GM04504 (cell line): ENCODE data around the gene SPATA20.

Experiments
- DNase-seq: peaks from one replicate; pipeline ENCODE4 v3.0.0-alpha.2; 2012; ENCODE audit warnings: low read depth

SPATA20 gene

DNA sequence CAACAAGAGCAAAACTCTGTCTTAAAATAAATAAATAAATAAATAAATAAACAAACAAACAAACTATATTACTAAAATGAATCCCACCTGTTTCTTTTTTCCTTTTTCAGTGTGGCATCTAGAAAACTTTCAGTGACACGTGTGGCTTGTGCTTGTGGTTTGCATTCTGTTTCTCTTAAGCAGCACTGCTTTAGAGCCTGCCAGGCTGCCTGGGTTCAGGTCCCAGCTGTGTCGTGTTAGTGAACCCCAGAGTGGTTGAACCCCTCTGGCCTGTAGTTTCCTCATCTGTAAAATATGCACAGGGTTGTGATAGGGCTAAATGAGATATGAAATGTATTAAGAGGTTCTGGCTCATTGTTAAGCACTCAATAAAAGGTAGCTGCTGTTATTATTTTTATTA, 26.5 kb upstream of the SPATA20 start:
- DNase-seq = no peak

DNA sequence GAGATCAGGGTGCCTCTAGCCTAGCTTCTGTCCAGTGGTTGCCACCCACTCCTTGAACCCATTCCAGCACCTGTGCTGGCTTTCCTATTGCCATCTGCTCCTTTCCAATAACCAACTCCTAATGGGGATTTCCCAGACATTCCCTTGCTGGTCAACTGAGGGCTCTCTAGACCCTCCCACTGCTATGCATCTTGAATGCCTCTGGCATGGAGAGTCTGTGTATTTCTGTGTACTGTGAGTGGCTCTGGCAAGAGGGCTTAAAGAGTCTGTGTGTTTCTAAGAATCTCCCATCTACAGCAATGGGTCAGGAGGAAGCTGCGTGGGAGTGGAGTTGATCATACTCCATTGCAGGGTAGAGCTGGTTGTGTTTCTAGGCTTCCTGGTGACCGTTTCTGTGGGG, 25.5 kb upstream of the SPATA20 start:
- no peak for DNase-seq

DNA sequence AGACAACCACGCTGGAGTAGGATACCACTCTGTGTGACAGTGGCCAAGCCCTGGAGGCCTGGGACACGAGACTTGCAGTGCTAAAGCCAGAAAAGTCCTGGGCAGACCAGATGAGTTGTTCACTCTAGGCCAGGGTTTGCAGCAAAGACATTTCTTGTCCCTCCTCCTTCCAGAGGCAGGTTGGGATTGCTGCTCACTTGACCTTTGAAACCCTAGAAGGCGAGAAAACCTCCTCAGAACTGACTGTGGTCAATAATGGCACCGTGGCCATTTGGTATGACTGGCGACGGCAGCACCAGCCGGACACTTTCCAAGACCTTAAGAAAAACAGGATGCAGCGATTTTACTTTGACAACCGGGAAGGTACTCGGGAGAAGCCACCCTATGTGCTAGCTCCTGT, 24.2 kb upstream of the SPATA20 start:
- DNase-seq = no peak

DNA sequence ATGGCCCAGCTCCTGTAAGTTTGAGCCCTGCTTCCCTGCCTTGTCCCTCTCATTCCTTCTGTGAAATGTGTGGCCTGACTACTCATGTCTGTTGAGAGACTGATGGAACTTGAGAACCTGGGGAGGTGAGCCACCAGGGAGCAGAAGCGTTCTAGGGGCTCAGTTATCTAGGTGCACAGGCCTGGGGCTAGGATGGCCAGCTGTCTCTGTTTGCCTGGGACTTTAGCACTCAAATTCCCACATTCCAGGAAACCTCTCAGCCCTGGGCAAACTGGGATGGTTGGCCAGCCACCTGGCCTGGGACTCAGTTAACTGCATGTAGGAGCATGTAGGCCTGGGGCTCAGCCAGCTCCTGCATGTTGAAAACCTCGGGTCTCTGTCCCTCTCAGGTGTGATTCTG, 23.8 kb upstream of the SPATA20 start:
- no peak for DNase-seq

DNA sequence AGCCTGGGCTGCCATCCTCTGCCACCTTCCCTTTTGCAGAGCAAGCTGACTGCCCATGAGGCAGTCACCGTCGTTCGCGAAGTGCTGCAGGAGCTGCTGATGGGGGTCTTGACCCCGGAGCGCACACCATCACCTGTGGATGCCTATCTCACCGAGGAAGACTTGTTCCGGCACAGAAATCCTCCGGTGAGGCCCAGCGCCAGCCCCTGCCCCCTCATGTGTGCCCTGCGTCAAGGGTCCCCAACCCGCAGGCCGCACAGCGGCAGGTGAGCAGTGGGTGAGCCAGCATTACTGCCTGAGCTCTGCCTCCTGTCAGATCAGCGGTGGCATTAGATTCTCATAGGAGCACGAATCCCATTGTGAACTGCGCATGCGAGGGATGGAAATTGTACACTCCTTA, 22.1 kb upstream of the SPATA20 start:
- DNase-seq = no peak

DNA sequence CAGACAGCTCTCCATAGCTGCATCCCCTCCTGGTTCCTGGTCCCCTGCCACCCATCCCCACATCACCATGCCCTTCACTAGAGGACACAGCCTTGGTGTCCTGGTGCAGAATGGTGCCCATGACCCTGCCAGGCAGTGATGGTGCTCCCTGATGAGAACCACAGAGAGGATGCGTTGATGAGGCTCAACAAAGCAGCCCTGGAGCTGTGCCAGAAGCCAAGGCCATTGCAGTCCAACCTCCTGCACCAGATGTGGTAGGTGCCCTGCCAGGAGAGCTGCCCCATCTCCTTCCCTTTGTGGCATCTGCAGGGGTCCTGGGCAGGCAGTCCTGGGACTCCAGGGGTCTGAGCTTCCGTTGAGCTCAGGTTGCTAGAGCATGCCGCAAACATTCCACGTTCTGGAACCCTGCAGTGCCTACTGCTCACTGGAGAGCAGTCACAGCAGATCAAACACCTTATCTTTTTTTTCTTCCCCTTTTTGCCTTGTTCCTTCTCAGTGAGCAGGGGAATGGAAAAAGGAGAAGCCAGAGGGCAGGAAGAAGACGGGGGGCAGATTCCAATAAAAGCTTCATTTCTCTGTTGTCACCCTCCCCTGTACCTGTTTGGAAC, 19.7 kb upstream of the SPATA20 start:
- DNase-seq = no peak

DNA sequence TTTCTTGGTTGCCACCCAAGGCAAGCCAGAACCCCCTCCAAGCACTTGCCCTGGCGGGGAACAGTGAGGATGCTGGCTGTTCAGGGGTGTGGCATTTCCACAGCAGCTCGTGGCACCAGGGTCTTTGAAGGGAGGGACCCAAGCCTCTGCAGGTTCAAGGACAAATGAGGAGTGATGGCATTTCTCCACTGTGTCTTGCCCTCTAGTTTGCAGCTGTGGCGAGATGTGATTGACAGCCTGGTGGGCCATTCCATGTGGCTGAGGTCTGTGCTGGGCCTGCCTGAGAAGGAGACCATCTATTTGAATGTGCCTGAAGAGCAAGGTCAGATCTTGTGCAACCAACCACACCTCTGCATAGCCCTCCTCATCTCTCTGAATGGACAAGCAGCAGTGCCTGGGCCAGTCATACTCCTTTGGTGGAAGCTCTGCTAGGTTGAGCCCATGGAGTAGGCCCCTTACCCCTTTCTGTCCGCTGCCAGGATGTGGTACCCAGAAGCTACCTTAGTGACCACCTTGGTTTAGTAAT, 19.0 kb upstream of the SPATA20 start:
- DNase-seq = no peak

DNA sequence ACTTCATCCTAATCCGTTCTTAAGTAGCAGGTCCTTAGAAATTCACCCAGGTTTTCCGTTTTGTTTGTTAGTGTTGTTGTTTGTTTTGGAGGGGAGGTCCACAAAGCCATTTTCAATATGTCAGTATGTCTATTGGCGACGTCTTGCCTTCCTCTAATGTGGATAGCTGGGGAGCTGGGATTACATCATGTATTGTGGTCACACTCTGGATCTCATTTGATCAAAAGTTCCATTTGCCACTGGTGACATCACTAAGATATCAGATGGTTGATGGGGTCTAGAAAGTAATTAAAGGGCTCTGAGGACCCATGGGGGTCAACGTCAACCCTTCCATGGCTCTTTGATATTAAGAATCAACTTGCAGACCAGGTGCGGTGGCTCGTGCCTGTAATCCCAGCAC, 17.1 kb upstream of the SPATA20 start:
- no peak for DNase-seq

DNA sequence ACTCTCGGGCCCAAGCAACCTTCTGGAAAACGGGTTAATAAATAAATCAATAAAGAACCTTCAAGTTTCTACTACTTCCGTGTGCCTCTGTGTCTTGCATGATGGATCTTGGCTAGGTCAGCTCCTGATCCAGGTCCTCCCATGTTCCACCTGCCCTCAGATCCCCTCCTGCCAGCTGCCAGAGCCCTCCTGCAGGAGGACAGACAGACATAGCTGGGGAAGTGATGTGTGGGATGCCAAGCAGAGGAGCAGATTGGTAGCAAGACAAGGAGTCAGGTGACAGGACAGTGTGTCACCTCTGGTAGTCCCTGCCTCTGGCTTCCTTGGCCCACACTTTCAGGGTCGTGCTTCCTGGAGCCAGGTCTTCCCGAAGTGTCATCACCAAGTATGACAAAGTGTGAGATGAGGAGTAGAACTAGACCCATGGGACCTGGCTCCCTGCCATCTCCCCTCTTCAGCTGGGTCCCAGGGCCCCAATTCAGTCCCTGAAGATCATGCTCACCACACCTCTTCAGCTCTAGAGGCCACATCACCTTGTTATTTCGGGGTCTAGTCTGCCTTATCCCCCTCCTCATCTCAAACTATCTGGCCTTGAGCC, 15.4 kb upstream of the SPATA20 start:
- no peak for DNase-seq

DNA sequence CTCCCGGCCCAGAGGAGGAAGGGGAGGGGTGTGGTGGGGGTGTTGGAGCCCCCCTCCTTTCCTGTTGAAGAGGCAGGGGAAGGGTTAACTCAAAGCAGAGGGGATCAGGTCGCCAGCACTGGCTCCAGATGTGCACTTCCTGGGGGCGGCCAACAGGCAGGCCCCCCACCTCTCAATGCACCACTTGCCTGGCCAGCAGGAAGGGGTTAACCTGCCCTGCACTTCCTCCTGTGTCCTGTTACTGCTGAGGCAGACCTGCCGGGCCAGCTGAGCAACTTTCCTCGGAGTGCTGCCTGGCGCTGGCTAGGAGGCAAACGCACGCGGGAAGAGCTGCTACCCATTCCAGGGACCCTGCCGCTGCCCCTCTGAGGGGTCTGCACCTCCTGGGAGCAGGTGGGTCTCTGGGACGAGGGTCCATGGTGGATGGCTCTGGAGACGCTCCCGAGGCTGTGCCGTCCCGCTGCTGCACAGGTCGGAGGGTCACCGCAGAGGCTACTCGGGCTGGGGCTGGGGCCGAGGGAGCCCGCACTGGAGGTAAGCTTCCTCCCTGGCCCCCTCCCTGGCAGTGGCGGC, 14.4 kb upstream of the SPATA20 start, which contains the start of gene EPN3:
TSS of gene EPN3 (plus strand) at position 284 of the 573 bp plus-strand sequence. CDS start 3,822 bp downstream, outside the sequence.
- no peak for DNase-seq

DNA sequence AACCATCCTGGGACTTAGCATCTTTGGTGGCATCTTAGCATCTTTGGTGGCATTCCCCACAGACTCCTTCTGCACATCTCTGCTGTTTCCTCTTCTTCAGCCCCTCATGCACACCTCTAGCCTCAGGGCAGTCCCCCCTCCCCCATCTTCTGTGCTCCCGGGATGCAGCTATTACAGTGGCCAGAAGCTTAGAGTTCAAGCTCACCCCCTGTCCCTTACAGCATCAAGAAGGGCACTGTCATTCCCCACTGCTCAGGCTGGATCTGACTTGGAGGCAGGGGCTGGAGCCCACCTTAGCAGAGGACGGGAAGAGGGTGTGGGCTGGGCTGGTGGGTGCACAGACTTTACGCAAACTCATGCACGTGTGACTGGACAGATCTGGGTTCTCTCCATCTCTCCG, 13.8 kb upstream of the SPATA20 start:
- DNase-seq = no peak

DNA sequence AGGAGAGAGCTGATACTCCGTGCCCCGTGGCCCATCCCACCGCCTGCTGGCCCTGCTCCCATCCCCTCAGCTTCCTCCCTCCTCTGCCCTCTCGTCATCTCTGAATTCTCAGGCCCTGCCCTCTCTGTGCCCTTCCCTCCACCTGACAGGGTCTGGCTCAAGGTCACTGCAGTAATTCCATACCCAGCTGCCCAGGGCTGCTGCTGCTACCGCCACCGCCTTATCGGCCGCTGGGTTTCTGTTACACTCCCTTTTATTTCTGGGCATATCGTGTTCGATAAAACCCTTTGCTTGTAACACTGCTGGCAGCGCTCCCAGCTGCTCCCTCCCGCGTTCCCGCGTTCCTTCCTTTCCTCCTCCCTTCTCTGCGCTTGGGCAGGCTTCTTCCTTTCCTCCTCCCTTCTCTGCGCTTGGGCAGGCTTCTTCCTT, 13.2 kb upstream of the SPATA20 start:
- DNase-seq = no peak

DNA sequence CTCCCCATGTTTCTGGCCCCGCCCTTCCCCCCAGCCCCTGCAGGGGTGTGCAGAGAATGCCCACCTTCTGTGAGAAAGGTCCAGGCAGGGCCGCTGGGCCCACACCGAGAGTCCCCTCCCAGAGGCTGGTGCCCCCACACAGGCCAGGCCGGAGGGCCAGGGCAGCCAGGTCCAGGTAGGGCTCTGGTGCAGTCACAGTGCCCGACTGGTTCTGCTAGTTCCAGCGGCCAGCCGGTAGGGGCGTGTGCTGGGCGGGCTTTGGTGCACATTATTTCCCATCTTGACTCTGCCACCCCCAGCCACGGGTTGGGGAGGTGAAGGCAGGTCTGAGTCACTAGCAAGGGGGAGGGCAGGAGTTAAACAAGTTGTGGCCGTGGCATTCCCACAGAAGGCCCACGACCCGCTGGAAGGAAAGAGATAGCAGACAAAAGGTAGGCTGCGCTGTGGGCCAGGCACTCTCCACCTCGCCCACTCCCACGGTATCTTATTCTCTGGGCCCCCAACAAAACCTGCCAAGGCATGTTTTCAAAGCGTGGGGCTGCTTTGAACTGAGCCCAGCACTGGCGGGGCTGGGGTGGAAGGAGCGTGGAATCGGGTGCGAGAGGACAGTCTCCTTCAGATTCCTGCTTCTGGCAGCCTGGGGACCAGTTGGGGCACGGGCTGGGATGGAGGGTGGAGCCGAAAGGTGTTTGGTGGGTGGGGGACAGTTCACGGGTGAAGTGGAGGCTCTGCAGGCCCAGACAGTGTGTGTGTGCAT, 12.6 kb upstream of the SPATA20 start:
- no peak for DNase-seq

DNA sequence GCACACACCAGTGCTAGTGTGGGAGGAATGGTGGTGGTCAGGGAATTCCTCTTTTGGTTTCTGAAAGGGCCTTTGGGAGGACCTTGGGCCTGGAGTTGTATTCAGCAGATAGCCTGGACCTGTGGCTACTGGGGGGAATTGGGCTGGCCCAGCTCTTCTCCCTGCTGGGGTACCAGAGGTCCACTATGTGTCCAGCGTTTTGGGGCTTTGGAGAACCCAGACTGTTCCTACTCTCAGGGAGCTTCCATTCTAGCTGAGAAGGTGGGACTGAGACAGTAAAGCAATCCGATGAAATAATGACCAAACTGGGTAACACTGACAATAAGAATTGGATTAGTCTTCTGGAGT, 12.0 kb upstream of the SPATA20 start:
- no peak for DNase-seq

DNA sequence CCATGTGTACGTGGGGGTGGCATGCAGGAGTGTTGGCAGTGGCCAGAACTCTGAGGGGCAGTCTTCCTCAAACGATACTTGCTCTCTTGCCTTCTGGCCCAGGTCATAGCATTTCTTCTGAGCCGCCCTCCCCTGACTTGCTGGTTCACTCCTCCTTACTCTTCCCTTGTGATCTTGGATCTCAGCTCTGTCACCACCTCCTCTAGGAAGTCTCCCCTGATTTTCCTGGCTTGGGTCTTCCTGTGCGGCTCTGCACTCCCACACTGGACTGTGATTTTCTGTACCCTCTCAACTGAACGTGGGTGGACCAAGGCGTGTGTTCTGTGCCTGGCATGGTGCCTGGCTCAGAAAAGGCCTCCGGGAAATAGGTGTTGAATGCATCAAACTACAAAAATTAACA, 11.6 kb upstream of the SPATA20 start:
- no peak for DNase-seq

DNA sequence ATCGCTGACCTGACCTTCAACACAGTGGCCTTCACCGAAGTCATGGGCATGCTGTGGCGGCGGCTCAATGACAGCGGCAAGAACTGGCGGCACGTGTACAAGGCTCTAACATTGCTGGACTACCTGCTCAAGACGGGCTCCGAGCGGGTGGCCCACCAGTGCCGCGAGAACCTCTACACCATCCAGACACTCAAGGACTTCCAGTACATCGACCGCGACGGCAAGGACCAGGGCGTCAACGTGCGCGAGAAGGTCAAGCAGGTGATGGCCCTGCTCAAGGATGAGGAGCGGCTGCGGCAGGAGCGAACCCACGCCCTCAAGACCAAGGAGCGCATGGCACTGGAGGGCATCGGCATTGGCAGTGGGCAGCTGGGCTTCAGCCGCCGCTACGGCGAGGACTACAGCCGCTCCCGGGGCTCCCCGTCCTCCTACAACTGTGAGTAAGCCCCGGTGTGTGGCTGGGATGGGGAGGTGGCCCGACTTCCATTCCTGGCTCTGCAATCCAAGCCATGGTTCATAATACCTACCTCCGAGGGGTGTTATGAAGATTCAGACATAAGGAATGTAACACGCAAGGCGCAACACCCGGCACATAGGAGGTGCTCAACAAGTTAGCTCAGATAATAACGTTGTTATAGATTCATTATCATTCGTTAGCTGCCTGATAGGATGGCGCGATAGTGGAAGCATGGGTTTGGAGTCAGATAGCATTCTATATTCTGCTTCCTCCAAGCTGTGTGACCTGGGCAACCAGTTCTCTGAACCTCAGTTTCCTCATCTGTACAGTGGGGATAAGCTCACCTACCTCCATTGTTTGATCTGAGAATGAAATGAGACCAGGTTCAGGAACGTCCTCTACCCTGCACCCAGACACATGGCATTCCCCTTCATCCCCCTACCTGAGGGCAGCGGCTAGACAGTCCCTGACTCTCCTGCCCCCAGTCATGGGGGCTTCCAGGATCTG, 10.0 kb upstream of the SPATA20 start:
- DNase-seq = no peak

DNA sequence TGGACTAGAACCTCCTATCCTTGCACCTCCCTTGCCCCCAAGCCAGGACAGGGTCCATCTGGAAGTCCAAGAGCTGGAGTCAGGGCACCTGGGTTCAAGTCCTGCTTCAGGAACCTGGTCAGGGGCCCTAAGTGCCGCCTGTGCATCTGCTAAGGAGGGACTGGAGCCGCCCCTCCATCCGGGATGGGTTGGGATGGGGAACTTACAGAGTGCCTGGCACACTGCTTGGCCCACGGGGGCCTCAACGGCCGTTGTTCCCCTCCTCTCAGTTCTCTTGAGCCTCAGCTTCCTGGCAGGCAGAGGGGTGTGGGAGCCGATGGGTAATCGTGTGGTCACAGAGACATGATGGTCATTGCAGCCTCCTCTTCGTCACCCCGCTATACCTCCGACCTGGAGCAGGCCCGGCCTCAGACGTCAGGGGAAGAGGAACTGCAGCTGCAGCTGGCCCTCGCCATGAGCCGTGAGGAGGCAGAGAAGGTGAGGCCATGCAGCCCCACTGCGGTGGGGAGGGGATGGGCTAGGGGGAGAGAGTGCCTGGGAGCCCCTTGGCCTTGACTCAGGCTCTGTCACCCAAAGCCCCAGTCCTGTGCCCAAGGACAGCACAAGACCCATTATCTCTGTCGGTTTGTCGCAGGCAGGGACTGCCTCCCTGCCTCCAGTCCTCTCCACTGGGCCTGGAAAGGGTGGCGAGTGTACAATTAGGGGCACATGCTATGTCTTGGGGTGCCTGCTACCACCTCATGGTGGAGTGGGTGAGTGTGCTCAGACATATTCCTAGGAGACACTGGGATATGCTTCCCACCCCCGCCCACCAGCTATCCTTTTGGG, 9.0 kb upstream of the SPATA20 start:
- no peak for DNase-seq

DNA sequence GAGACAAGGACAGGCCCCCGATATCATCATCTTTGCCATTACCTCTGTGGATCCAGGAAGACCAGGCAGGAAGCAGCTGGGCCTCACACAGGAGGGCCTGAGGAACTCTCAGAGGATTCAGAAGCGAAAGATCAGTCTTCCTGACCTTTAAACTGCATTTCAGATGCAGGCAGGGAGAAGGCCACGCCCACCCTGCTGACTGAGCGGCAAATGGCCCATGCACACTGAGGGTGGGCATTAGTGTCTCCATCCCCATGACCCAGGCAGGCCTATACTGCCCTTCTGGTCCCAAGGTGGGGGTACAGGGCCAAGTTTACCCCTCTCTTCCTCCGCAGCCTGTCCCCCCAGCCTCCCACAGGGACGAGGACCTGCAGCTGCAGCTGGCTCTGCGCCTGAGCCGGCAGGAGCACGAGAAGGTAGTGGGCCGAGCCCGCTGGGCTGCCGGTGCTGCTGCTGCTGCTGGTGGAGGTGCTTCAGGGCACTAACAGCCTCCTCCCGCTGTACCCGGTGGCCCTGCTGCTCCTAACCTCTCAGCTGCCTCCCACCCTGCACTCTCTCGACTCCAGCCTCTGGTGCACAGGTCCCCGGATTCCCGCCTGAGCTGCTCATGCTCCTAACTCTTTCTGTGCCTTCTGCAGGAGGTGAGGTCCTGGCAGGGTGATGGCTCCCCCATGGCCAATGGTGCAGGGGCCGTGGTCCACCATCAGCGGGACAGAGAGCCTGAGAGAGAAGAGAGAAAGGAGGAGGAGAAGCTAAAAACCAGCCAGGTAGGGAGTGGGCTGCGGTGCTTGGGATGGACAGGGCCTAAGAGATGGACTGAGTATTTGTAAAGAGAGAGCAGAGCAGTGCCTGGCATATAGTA, 8.2 kb upstream of the SPATA20 start:
- no peak for DNase-seq

DNA sequence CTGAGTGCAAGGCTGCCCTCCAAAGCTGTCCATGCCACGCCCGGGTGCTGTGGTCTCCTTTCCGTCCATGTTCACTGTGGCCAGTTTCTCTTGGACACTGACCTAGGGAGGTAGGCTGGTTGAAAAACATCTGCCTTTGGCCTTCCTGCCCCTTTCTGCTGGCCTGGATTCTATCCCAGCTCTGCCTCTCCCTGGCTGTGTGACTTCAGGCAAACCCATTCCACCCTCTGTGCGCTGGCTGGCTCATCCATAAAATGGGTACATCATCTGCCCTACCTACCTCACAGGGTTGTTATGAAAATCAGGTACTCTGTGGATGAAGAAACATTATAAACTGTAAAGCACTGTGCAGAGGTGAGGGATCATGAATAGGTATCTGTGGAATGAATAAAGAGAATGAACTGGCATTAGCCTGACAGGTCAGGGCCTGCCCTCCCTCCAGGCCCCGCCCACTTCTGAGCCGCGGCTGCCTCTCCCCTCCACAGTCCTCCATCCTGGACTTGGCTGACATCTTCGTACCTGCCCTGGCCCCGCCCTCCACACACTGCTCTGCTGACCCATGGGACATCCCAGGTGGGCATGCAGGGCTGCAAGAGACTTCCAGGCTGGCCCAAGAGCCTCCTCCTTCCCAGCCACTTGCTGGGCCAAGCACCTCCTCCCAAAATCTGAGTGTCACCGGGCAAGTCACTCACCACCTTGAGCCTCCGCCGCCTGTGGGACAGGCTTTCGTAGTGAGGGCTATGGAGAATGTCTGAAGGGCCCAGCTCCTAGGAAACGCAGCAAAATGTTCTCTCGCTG, 7.0 kb upstream of the SPATA20 start:
- DNase-seq = no peak
